HG02798 (cell line): ENCODE results near the gene CD300C.
"Not testable (repeated sequence)": the region's sequence is repeated elsewhere in the genome, so short reads cannot be mapped to it uniquely, and the experiment has no call there.

Experiments
- ATAC-seq: cut with Tn5 transposase; IDR thresholded peaks from one replicate; pipeline ENCODE4 v1.9.1; 2021; ENCODE audit warnings: mild to moderate bottlenecking; ENCODE audit not compliant: unreplicated experiment, poor library complexity

Gene CD300C

DNA sequence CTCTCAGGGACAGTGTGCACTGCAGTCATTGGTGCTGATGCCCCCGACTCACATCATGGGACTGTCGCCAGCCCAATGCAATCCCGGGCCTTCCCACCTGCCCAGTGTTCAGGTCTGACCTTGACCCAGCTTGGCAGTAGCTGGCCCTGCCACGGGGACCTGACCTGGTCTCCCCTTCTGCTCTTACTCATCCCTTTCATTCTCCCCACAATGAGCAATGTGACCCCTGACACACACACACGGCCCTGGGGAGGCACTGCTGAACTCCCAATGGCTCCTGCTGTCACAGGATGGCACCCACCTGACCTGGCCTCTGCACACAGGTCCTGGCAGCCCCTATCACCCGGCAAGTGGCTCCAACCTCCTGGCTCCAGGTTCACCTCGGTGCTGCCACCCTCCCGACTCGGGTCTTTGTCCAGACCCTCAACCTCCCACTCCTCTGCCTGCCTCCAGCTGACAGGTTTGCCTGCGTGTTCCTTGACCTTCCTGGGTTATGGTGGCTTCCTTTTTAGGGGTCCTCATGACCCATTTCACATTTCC lies 6.6 kb downstream of the CD300C start:
- ATAC-seq = no peak

DNA sequence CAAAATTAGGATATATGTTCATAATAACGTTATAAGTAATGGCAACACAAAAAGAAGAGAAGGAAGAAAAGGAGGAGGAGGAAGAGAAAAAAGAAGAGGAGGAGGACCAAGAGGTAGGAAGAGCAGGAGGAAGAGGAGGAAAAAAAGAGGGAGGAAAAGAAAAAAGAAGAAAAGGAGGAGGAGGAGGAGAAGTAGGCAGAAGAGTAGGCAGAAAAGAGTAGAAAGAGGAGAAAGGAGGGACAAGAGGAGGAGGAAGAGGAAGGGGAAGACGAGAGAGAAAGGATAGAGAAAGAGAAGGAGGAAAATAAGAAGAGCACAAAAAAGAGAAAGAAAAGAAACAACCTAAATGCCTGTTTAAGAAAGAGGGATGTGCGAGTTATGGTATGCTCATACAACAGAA lies 9.0 kb downstream of the CD300C start:
- ATAC-seq = no peak

DNA sequence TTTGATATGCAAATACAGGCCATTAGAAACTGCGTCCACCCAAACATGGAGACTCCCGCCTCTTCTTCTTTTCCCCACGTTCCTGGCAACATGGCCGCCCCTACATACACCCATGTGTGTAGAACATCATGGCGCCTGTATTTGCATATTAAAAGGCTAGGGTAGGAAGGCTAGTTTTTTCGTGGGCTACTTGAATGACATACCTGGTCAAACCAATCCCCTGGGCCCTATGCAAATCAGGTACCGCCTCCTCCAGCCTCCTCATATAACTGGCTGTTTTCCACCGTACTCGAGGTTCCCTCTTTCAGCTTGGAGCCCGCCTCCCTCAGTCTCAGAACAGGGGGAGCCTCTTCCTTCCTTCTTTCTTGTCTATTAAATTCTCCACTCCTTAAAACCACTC lies 13.8 kb downstream of the CD300C start:
- ATAC-seq = no peak

DNA sequence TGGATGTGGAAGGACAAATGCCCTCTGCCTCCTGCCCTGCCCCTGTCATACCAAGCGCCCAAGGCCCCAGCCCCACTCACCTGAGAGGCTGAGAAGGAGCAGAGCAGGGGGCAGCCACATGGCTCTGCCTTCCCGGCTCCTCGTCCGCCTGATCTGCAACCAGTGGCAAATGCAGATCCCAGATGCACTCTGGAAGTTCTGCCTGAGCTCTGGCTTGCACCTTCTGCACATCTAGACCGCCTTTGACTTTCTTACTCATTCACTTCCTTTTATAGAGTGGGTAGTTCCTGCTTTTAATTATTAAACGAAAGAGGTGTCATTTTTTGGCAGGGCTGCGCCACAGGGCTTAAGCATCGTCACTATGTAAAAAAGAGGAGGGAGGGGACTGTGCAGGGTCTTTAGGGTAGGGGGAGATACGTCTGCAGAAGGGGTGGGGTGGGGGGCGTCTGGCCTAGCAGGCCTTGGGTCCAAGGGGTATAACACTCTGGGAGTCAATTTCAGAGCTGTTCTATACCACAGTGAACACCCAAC lies 14.6 kb downstream of the CD300C start, which contains the start of gene CD300LB:
CD300LB (minus strand) TSS at position 245 of the 531 bp plus-strand sequence; CDS start at position 120, 125 bp downstream.
- no peak for ATAC-seq

DNA sequence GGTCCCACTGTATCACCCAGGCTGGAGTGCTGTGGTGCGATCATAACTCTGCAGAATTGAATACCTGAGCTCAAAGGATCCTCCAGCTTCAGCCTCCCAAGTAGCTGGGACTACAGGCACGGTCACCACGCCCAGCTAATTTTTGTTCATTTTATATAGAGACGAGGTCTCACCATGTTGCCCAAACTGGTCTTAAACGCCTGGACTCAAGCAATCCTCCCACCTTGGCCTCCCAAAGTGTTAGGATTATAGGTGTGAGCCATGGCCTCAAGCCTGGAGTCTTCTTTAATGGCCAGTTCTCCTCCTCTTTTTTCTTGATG lies 15.1 kb downstream of the CD300C start:
- ATAC-seq = no peak

DNA sequence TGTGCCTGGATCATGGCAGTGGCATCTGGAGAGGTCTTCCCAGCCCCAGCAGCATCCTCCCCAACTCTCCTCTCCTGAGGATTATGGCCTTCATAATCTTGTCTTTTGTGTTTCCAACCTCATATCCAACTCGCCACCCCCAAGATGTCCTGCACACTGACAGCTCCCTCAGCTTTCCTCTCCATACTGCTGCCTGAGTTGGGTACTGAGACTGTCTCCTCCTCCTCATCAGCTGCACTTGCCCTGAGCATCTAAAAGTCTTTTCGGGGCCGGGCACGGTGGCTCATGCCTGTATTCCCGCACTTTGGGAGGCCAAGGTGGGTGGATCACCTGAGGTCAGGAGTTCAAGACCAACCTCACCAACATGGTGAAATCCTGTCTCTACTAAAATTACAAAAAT lies 16.7 kb downstream of the CD300C start:
- ATAC-seq = no peak

DNA sequence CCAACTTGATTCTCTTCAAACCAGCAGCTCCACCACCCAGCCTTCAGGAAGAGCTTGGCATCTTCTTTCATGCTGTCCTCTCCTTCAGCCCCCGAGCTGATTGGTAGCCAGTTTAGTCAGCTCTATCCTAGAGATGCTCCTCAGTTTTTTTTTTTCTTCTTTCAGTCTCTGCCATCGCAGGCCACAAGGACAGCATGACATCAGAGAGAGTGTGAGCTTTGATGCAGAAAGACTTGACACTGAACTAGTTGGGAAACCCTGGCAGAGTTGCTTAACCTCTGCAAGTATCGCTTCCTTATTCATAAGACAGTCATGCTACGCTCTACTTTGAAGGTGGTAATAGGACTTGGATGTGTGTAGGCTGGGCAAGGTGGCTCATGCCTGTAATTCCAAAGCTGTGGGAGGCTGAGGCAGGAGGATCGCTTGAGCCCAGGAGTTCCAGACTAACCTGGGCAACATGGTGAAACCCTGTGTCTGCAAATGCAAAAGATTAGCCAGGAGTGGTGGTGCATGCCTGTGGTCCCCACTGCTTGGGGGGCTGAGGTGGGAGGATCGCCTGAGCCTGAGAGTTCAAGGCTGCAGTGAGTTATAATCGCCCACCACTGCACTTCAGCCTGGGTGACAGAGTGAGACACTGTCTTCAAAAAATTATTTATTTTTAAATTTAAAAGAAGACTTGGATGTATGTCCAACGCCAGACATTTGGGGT lies 17.3 kb downstream of the CD300C start:
- ATAC-seq = peak; percentile 82

DNA sequence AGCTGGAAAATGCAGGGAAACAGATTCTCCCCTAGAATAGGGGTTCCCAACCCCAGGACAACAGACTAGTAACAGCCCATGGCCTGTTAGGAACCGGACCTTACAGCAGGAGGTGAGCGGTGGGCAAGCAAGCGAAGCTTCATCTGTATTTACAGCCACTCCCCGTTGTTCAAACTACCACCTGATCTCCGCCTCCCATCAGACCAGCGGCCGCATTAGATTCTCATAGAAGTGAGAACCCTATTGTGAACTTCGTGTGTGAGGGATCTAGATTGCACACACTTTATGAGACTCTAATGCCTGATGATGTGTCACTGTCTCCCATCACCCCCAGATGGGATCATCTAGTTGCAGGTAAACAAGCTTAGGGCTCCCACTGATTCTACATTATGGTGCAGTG lies 18.2 kb downstream of the CD300C start:
- no peak for ATAC-seq

DNA sequence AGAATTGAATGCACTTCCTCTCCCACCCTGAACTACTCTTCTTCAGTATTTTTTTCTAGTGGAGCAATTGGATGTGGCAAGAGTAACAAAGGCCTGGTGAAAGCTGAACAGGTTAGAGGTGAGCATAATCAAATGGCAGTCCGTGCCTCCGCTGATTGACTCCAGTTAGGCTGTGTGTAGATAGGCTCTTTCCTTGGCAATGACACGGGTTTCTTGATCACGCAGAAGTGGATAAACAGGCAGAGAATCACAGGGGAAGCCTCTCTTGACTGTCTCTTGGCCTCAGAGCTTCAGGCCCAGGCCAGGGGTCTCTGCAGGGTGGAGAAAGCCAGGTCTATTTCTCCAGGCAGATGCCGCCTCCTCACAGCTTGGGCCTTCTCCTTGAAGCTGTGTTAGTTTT lies 18.8 kb downstream of the CD300C start:
- no peak for ATAC-seq

DNA sequence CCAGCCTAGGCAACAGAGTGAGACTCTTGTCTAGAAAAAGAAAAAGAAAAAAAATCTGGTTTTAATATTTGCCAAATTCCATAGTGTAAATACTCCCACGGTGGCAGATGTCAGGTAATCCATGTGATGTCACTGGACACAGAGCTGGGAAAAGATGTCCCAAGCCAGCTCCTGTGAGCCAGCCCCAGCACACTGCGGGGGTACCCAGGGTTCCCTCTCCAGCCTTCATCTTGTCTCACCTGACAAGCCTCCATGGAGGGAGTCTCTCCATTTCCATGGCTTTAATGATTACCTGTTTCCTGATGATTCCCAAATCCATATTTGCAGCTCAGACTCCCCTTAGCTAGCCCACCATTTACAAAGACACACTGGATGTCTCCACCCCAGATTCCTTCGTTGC lies 19.2 kb downstream of the CD300C start:
- ATAC-seq = no peak

DNA sequence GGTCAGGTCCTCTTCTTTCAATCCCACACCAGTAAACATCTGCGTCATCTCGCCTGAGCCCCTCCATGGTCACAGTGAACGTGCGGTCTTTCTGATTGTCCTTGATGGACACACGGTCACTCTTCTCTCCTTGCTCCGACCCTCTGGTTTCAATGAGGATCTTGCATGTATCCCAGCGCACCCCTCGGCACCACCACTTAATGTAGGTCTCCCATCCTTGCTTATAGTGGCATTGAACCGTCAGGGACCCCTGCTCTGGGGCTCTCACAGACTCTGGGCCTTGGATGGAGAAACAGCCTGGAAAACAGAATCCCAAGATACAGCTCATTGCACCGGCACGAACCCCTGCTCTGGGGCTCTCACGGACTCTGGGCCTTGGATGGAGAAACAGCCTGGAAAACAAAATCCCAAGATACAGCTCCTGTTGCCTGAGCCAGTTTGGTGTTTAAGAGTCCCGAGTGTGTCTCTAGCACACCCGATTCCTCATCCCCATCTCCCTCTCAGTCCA lies 20.1 kb downstream of the CD300C start:
- no peak for ATAC-seq

DNA sequence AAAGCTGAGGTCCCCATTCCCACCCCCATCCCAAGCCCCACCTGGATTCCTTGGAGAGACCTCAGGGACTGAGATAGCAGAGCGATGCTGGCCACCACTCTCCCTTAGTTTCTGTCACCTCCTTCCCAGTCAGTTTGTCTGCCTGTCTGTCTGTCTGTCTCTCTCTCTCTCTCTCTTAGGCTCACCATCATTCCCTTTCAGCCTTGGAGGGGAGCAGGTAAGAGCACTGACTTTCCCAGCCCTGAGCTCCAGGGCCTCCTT lies 20.5 kb downstream of the CD300C start:
- ATAC-seq = no peak

DNA sequence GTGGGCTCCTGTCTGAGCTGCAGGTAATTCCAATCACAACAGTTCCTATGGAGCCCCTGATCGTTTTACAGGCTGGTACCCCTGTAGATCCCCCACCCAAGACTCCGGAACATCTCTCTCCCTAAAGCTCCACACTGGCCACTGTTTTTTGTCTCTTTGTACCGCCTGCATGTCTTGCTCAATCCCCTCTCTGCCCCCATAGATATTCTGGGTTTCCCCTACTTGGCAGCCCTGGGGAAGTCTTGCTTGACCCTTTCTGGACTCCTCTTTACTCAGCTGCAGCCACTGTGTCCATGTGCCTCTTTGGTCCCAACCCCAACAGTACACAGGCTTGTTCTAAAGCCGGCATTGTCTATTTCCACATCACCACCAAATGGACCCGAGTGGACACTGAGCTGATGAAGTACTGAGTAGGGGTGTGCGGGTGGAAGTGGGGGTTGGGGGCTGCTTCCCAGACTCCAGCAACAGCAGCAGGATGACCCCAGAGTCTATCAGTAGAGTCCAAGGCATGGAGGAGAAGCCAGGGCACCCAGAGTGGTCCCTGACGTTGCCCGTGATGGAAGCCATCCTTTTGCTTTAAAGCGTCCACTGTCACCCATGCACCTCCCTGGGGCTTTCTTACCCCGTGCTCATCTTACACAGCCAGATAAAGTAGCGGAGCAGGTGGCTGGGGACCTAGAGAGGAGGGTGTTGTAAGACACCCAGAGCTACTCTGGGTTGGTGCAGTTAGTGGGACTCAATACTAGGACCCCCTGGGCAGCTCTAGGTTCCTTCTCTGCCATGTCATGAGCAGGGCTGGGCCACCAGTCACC lies 21.1 kb downstream of the CD300C start:
- no peak for ATAC-seq

DNA sequence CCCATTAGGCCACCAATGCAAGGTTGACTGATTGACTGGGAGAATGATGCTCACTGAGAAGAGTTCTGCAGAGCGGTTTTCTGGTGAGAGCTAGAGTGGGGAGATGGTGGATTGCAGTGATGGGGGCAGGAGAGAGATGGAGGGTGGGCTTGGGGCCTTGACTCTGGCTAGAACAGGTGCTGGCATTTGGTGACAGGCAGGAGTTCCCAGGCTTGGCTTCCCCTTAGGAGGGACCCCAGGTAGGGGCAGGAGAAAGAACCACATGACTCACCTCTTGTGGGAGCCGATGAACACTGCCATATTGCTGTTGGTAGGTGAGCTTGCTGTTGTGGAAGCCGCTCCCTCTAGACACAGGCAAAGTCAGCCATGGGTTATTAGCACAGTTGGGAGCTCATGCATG lies 22.6 kb downstream of the CD300C start:
- no peak for ATAC-seq

DNA sequence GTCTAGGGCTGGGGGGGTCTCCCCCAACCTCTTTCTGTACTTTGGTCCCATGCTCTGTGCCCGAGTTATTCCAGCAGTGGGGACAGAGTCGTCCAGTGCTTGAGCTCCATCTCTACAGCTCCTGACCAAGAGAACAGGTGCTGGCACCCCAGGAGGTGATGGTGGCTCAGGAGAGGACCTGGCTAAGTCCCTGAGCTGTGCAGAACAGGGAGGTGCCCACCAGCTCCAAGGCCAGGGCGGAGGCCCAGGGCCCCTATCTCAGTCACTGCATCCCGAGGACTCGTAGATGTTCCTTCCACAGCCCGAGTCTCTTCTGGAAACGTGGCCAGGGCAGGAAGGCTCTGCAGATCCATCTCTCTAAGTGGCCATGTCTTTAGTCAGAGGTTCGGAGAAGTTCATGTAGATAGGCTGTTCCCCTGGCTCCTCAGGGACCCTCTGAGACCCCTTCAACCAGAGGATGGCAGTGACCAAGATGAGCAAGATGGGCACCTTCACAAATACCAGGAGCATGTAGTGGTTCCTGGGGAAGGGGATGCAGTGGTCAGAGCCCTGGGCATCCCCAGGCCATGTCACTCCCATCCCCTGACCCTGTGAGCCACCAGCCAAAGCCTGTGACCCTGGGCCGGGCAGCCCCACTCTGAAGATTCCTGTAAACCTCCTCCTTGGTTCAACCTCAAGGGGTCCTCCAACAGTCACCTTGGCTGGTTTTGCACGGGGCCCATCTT lies 23.4 kb downstream of the CD300C start:
- no peak for ATAC-seq

DNA sequence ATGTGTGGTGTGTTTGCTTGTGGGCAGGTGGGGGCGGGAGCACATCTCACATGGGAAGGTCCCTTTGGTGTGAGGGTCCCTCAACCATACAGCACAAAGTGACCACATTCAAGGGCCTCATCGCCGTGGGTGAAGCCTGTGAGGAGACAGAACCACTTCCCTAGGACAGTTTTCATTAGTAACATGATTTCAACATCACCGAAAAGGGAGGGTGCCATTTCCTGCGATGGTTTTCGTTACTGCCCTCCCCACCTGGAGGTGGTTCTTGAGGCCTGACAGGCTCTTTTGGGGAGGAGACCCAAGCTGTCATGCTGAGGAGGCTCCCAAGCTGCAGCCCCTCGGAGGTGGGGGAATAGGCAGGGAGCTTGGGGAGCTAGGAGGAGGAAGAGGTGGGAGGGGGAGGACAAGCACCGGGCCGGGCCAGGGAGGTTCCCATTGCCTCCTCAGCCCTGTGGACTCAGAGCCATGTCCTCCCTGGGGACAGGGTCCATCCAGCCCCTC lies 24.2 kb downstream of the CD300C start:
- ATAC-seq = no peak

DNA sequence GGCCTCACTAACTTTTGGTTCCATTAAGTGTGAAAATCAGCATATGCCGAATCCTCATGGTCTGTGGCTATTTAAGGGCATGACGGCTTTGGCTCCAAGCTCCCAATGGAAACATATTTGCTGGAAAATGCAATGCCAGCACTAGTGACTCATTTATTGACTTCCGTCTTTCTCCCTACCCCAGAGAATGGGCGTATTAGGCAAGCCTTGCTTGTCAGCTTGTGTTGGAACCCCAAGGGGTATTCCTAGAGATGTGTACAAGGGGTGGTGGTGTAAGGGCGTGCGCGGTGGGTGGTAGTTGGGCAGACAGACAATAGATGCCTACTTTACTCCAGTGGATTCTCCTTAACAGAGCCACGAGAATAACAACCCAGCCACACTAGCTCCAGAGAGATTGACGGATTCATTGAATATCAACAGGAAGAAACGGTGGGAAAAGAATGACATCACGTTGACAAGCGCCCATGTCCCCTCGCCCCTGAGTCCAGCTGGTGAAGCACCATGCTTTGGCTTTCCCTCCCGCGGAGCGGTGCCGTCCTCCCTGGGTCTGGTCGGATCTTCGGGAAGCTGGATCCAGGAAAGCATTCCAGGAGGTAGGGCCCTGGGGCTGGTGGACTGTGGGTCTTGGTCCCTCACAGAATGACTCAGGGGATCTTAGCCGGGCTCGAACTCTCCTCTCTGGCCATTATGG lies 25.0 kb downstream of the CD300C start:
- no peak for ATAC-seq

DNA sequence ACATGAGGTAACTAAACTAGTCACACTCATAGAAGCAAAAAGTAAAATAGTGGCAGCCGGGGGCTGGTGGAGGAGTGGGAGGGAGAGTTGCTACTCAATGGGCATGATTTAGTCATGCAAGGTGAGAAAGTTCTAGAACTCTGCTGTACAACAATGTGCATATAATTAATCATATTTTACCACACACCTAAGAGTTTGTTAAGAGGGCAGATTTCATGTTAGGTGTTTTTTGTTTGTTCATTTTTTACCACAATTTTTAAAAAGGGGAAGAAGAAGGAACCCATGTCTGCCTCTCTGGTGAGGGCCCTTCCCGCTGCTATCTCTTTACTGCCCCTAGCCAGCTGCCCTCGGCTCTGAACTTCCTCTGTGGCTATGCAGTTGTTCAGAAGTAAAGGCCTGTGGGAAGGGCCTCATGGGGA lies 25.9 kb downstream of the CD300C start:
- ATAC-seq = no peak

DNA sequence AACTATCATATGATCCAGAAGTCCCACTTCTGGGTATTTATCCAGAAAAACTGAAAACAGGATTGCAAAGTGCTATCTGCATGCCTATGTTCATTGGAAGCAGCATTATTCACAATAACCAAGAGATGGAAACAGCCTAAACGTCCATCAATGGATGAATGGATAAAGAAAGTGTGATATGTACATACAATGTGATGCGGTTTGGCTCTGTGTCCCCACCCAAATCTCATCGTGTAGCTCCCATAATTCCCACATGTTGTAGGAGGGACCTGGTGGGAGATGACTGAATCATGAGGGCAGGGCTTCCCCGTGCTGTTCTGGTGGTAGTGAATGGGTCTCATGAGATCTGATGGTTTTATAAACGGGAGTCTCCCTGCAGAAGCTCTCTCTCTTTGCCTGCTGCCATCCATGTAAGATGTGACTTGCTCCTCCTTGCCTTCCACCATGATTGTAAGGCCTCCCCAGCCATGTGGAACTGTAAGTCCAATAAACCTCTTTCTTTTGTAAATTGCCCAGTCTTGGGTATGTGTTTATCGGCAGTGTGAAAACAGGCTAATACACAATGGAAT lies 27.4 kb downstream of the CD300C start:
- not testable (repeated sequence) for ATAC-seq
